Breast epithelium (tissue), 3 donors: Measurements from ENCODE around the gene APOC1.

ENCODE experiments used
- POLR2A ChIP-seq: fragments of 450-650 bp; IDR thresholded peaks from one replicate; pipeline ENCODE4 v1.6.1; 2016; ENCODE audit warnings: antibody characterized with exemption, mild to moderate bottlenecking, moderate library complexity
- TF ChIP-seq, protein P1 (sequence below), 3 donors: fragments of 450-650 bp; IDR thresholded peaks; one replicate each; pipeline ENCODE4 v1.5.1; 2016 to 2017; ENCODE audit warnings: antibody characterized with exemption in 3 of 3, mild to moderate bottlenecking in 3 of 3, moderate library complexity in 3 of 3

GRCh38 chr19:44954278-44954648 is 39.9 kb downstream of the APOC1 start:
- TF ChIP-seq, protein P1, sequence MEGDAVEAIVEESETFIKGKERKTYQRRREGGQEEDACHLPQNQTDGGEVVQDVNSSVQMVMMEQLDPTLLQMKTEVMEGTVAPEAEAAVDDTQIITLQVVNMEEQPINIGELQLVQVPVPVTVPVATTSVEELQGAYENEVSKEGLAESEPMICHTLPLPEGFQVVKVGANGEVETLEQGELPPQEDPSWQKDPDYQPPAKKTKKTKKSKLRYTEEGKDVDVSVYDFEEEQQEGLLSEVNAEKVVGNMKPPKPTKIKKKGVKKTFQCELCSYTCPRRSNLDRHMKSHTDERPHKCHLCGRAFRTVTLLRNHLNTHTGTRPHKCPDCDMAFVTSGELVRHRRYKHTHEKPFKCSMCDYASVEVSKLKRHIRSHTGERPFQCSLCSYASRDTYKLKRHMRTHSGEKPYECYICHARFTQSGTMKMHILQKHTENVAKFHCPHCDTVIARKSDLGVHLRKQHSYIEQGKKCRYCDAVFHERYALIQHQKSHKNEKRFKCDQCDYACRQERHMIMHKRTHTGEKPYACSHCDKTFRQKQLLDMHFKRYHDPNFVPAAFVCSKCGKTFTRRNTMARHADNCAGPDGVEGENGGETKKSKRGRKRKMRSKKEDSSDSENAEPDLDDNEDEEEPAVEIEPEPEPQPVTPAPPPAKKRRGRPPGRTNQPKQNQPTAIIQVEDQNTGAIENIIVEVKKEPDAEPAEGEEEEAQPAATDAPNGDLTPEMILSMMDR (IDR thresholded peaks at IDR 0.05), result no peak
- TF ChIP-seq POLR2A, result no peak
